ENCODE results near the gene FAM53A.

- TF ChIP-seq CTCF (IDR thresholded peaks at IDR 0.05; ENCODE audit: poor library complexity) (no peak), EZH2phosphoT487 (IDR thresholded peaks at IDR 0.05; ENCODE audit: low read depth, severe bottlenecking, unreplicated experiment) (no peak), EZH2 (IDR thresholded peaks at IDR 0.05; ENCODE audit: borderline replicate concordance) (no peak)
Measured at GRCh38 chr4:1640190-1640589, 43.9 kb downstream of the FAM53A start.
